DND-41 (cell line): ENCODE results near the gene SH2D3A.
"Not testable (repeated sequence)": the region's sequence is repeated elsewhere in the genome, so short reads cannot be mapped to it uniquely, and the experiment has no call there.

ENCODE experiments used
- ATAC-seq: fragments of 200-7000 bp; cut with Tn5 transposase; 3 replicates; pipeline ENCODE4 v1.9.1; 2021; ENCODE audit warnings: low read depth; ENCODE audit not compliant: insufficient read depth
- DNase-seq: peaks from one replicate; pipeline ENCODE4 v3.0.0-alpha.2; 2020
- H2AFZ ChIP-seq: 2 replicates; pipeline ENCODE4 v1.6.0; 2012; ENCODE audit warnings: low read depth, low read length
- H3K27ac ChIP-seq: 2 replicates; pipeline ENCODE4 v1.5.1; 2012; ENCODE audit warnings: low read length, inconsistent platforms
- H3K27me3 ChIP-seq: fragments of 200-600 bp; sonication (generic); 2 replicates; pipeline ENCODE4 v1.6.0; 2012; ENCODE audit warnings: low read length, mild to moderate bottlenecking, inconsistent platforms; ENCODE audit not compliant: insufficient read depth, poor library complexity
- H3K36me3 ChIP-seq: 2 replicates; pipeline ENCODE4 v1.5.1; 2012; ENCODE audit warnings: low read length, inconsistent platforms; ENCODE audit not compliant: insufficient read depth
- H3K4me1 ChIP-seq: 2 replicates; pipeline ENCODE4 v1.5.1; 2012; ENCODE audit warnings: mild to moderate bottlenecking, low read length; ENCODE audit not compliant: insufficient read depth
- H3K4me2 ChIP-seq: 2 replicates; pipeline ENCODE4 v1.6.0; 2012; ENCODE audit warnings: mild to moderate bottlenecking, moderate library complexity, low read length, inconsistent platforms; ENCODE audit not compliant: insufficient read depth
- H3K4me3 ChIP-seq, 2 experiments: fragments of 200-600 bp in 1 of 2; shearing (Covaris generic) in 1 of 2; 2 replicates each; pipeline ENCODE4 v1.5.1; 2012 to 2016; ENCODE audit warnings: inconsistent platforms in 2 of 2, low read length in 2 of 2, mild to moderate bottlenecking in 2 of 2, low read depth in 1 of 2, moderate library complexity in 1 of 2
- H3K79me2 ChIP-seq: 2 replicates; pipeline ENCODE4 v1.6.0; 2012; ENCODE audit warnings: low read length, inconsistent platforms; ENCODE audit not compliant: insufficient read depth
- H3K9ac ChIP-seq: 2 replicates; pipeline ENCODE4 v1.6.0; 2012; ENCODE audit warnings: low read depth, mild to moderate bottlenecking, inconsistent platforms, low read length, moderate library complexity
- H3K9me3 ChIP-seq: 2 replicates; pipeline ENCODE4 v1.5.1; 2012; ENCODE audit warnings: low read length, moderate library complexity, mild to moderate bottlenecking, inconsistent platforms; ENCODE audit not compliant: insufficient read depth, severe bottlenecking
- H4K20me1 ChIP-seq: 2 replicates; pipeline ENCODE4 v1.6.0; 2012; ENCODE audit warnings: low read length; ENCODE audit not compliant: insufficient read depth
- EZH2 ChIP-seq: IDR thresholded peaks from 3 replicates; pipeline ENCODE4 v1.6.1; 2012; ENCODE audit warnings: borderline replicate concordance, low read depth, mild to moderate bottlenecking, moderate library complexity, low read length, inconsistent platforms; ENCODE audit not compliant: severe bottlenecking
- TF ChIP-seq, protein P1 (sequence below): IDR thresholded peaks from 2 replicates; pipeline ENCODE4 v1.5.1; 2012; ENCODE audit warnings: borderline replicate concordance, low read length, moderate library complexity, mild to moderate bottlenecking; ENCODE audit not compliant: poor library complexity, severe bottlenecking; ENCODE audit errors: extremely low read depth

SH2D3A gene

DNA sequence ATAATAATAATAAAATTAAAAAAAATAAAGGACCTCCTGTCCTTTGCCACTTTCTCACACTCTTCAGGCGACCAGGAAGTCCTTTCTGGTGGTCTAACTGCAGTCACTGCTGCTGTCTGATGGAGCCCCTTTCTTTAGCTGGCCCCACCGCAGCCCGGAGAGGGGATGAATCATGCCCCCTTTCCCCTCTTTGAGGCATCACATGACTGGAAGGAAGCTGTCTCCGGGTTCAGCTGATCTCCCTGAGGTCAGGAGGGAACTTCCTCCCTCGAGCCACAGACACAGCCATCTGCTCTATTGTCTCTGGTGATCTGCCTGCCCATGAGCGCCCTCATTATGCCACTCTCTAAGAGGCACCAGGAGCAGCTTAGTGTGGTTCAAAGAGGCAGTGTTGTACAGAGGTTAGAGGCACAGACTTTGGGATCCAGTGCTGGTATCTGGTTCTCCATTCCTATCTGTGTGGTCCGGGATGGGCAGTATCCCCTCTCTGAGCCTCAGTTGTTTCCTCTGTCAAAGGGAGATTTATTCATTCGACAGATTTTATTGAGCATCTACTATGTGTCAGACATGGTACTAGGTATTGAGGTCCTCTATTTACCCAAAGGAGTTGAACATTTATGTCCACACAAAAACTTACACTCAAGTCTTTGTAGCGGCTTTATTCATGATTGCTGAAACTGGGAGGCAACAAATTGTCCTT lies 35.3 kb upstream of the SH2D3A start:
- H3K27ac ChIP-seq: peak overlapping the region; percentile 83
- peaks cover 33% of the 10 kb centered on the region for H3K4me1 ChIP-seq
- H3K9ac ChIP-seq: peak overlapping the region; percentile 70
- DNase-seq (peak; percentile 85), ATAC-seq (peak; percentile 63)
- H3K36me3 ChIP-seq: no peaks in the 10 kb centered on the region
- H4K20me1 ChIP-seq: no peaks in the 10 kb centered on the region; the same call in 1 of the 2 replicates
- H2AFZ ChIP-seq: peak overlapping the region; percentile 30; the same call in 1 of the 2 replicates
- H3K4me3 ChIP-seq: peak overlapping the region in 1 of 2 experiments; percentile 46; a peak in 2 of 4 replicates
- peaks cover 74% of the 10 kb centered on the region for H3K79me2 ChIP-seq
- H3K9me3 ChIP-seq: no peaks in the 10 kb centered on the region
- peak overlapping the region; percentile 82 for H3K4me2 ChIP-seq
- no peaks in the 10 kb centered on the region for H3K27me3 ChIP-seq
- TF ChIP-seq EZH2: no peak
- TF ChIP-seq, protein P1, sequence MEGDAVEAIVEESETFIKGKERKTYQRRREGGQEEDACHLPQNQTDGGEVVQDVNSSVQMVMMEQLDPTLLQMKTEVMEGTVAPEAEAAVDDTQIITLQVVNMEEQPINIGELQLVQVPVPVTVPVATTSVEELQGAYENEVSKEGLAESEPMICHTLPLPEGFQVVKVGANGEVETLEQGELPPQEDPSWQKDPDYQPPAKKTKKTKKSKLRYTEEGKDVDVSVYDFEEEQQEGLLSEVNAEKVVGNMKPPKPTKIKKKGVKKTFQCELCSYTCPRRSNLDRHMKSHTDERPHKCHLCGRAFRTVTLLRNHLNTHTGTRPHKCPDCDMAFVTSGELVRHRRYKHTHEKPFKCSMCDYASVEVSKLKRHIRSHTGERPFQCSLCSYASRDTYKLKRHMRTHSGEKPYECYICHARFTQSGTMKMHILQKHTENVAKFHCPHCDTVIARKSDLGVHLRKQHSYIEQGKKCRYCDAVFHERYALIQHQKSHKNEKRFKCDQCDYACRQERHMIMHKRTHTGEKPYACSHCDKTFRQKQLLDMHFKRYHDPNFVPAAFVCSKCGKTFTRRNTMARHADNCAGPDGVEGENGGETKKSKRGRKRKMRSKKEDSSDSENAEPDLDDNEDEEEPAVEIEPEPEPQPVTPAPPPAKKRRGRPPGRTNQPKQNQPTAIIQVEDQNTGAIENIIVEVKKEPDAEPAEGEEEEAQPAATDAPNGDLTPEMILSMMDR: peak; percentile 66

DNA sequence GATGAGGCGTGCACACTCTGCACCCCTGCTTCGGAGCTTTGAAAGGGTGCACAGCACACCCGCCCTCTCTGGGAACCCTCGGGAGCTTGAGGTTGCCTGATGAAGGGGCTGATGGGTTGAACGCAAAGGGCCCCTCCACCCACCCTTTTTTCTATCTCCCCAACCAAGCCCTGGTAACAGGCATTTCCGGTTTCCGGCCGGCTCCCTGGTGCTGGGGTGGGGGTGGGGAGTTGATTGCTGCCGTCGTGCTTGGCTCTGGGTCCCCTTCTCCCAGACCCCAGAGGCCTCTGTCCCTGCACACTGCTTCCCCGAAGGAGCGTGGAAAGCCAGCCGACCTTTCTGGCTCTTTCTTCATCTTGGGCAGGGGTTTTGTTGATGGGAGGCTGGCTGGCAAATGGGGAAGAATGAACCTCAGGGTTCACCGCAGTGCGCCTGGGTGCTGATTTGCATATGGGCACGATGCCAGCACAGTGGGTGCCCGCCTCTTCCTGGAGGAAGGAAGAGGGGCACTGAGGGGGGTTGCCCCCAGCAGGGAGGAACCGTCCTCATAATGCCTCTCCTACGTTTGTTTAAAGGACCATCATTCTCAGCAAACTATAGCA lies 34.4 kb upstream of the SH2D3A start:
- H3K9ac ChIP-seq: peak overlapping the region; percentile 70
- no peaks in the 10 kb centered on the region for H3K9me3 ChIP-seq
- H3K4me1 ChIP-seq: peaks cover 33% of the 10 kb centered on the region
- peak overlapping the region; percentile 98 for H3K27ac ChIP-seq
- H2AFZ ChIP-seq: peak overlapping the region; percentile 88
- no peaks in the 10 kb centered on the region for H3K36me3 ChIP-seq
- DNase-seq (peak; percentile 95), ATAC-seq (peak; percentile 84)
- no peaks in the 10 kb centered on the region for H3K27me3 ChIP-seq
- peak overlapping the region; percentile 82 for H3K4me2 ChIP-seq
- H3K4me3 ChIP-seq: peak overlapping the region; percentile 3 to 60; a peak in 3 of 4 replicates
- no peaks in the 10 kb centered on the region for H4K20me1 ChIP-seq
- peaks cover 74% of the 10 kb centered on the region for H3K79me2 ChIP-seq
- TF ChIP-seq, protein P1: no peak
- no peak for TF ChIP-seq EZH2

DNA sequence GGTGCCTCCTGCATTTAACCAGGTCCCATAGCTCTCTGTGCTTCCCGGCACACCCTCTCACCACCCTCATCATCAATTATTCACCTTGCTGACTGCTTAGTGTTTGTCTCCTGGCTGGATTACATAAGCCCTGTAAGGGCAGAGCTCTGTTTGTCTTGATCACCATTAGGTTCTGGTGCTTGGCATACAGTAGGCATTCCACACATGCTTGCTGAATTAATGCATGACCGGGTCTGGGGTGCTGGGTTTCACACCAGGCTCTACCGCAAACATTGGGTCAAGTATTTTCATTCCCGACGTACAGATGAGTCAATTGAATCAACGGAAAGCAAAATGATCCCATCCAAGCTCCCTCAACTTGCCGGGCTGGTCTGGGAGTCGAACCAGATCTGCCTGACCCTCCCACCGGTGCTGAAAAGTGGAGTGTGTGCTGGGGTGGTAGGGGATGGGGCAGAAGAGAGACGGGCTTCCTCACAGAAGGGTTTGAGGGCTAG lies 33.8 kb upstream of the SH2D3A start:
- Histone ChIP-seq H3K27me3 (no peaks in the 10 kb centered on the region), H3K27ac (peak overlapping the region; percentile 98), H3K9me3 (no peaks in the 10 kb centered on the region), H3K4me2 (peak overlapping the region; percentile 82), H3K36me3 (no peaks in the 10 kb centered on the region), H3K79me2 (peaks cover 75% of the 10 kb centered on the region), H3K4me3 (peak overlapping the region in 1 of 2 experiments; percentile 60; a peak in 3 of 4 replicates), H4K20me1 (no peaks in the 10 kb centered on the region), H3K4me1 (peaks cover 33% of the 10 kb centered on the region), H3K9ac (peak overlapping the region; percentile 70), H2AFZ (peak overlapping the region; percentile 88)
- TF ChIP-seq, protein P1: no peak
- ATAC-seq: no peak
- no peak for DNase-seq

DNA sequence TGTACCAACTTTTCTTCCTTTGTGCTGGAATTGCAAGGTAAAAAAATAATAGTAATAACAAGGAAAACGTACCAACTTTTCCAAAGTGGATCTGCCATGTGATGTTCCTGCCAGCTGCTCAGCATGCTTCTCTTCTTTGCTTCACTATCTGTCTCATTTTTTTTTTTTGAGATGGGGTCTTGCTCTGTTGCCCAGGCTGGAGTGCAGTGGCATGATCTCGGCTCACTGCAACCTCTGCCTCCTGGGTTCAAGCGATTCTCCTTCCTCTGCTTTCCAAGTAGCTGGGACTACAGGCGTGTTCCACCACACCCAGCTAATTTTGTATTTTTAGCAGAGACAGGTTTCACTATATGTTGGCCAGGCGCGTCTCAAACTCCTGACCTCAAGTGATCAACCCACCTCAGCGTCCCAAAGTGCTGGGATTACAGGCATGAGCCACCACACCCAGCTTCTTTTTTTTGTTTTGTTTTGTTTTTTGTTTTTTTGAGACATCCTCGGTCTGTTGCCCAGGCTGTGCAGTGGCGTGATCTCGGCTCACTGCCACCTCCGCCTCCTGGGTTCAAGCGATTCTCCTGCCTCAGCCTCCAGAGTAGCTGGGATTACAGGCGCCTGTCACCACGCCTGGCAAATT lies 33.0 kb upstream of the SH2D3A start:
- H3K36me3 ChIP-seq, H3K9me3 ChIP-seq, H3K4me3 ChIP-seq, ATAC-seq, H4K20me1 ChIP-seq, DNase-seq, H2AFZ ChIP-seq, H3K27me3 ChIP-seq: not testable (repeated sequence)
- H3K9ac ChIP-seq: peak overlapping the region; percentile 70
- peaks cover 75% of the 10 kb centered on the region for H3K79me2 ChIP-seq
- H3K4me1 ChIP-seq: peaks cover 33% of the 10 kb centered on the region
- H3K4me2 ChIP-seq: peak overlapping the region; percentile 82
- peak overlapping the region; percentile 98 for H3K27ac ChIP-seq
